Immature natural killer cell (primary cell): ENCODE data around the gene PPP1R14C. TPM values are rescaled to one million over a fixed set of nuclear protein-coding genes. Genes with fewer than 3 reads are reported as not detected.
A peak's percentile ranks its signal among the peaks of the same experiment; 100 is the strongest.
"Not testable (repeated sequence)": the region's sequence is repeated elsewhere in the genome, so short reads cannot be mapped to it uniquely, and the experiment has no call there.

Experiments used
- DNase-seq, 3 donors: peaks; one replicate each; pipeline ENCODE4 v3.0.0; 2022; ENCODE audit warnings: mixed read lengths in 1 of 3
- H3K27ac Mint-ChIP-seq, 6 donors: one replicate each; pipeline ENCODE4 v1.8.0; 2020; ENCODE audit warnings: mixed read lengths in 6 of 6, mild to moderate bottlenecking in 5 of 6, inconsistent platforms in 4 of 6, moderate library complexity in 3 of 6
- H3K27me3 Mint-ChIP-seq, 3 donors: one replicate each; pipeline ENCODE4 v1.8.0; 2020 to 2021; ENCODE audit warnings: low read depth in 3 of 3, mild to moderate bottlenecking in 3 of 3, mixed read lengths in 3 of 3, moderate library complexity in 3 of 3, inconsistent platforms in 1 of 3
- H3K36me3 Mint-ChIP-seq, 3 donors: one replicate each; pipeline ENCODE4 v1.8.0; 2020; ENCODE audit warnings: mixed read lengths in 3 of 3, inconsistent platforms in 2 of 3, mild to moderate bottlenecking in 2 of 3
- H3K4me1 Mint-ChIP-seq, 2 donors: one replicate each; pipeline ENCODE4 v1.8.0; 2020; ENCODE audit warnings: inconsistent platforms in 2 of 2, mild to moderate bottlenecking in 2 of 2, mixed read lengths in 2 of 2, moderate library complexity in 1 of 2
- H3K4me3 Mint-ChIP-seq, 5 donors: one replicate each; pipeline ENCODE4 v1.8.0; 2020; ENCODE audit warnings: mild to moderate bottlenecking in 5 of 5, mixed read lengths in 5 of 5, inconsistent platforms in 3 of 5, moderate library complexity in 3 of 5
- H3K9me3 Mint-ChIP-seq, 6 donors: one replicate each; pipeline ENCODE4 v1.8.0; 2020; ENCODE audit warnings: mild to moderate bottlenecking in 6 of 6, mixed read lengths in 6 of 6, inconsistent platforms in 4 of 6, moderate library complexity in 3 of 6
- polyA plus RNA-seq, 3 donors: library from polyadenylated mRNA; unstranded; fragments of 300-500 nt; fragmentation: Illumina TruSeq; gene quantifications; one replicate each; pipeline ENCODE4 v1.2.3, GENCODE V29; 2021

Gene PPP1R14C
- polyA plus RNA-seq, 3 donors from 2014 or later, result 0.38 TPM; not detected in 2

DNA sequence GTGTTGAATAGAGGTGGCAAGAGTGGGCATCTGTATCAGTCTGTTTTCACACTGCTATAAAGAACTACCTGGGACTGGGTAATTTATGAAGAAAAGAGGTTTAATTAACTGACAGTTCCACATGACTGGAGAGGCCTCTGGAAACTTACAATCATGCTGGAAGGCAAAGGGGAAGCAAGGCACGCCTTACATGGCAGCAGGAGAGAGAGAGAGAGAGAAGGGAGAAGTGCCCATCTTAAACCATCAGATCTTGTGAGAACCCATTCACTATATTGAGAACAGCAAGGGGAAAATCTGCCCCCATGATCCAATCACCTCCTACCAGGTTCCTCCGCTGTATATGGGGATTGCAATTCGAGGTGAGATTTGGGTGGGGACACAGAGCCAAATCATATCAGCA, 18.6 kb upstream of the PPP1R14C start:
- Mint-ChIP-seq H3K27me3 (peaks cover 2 to 18% (median 3%) of the 10 kb centered on the region in 3 donors), H3K27ac (no peak overlapping the region), H3K4me1 (peaks cover 21 to 23% of the 10 kb centered on the region in 2 donors), H3K9me3 (no peaks in the 10 kb centered on the region), H3K36me3 (no peaks in the 10 kb centered on the region), H3K4me3 (no peak overlapping the region)
- no peak for DNase-seq

GRCh38 chr6:150126641-150127291, 16.1 kb upstream of the PPP1R14C start:
- DNase-seq, result no peak
- Mint-ChIP-seq H3K4me1 (peaks cover 9% of the 10 kb centered on the region in 2 donors), H3K9me3 (no peaks in the 10 kb centered on the region), H3K27ac (no peak overlapping the region), H3K4me3 (no peak overlapping the region), H3K27me3 (peaks cover 2 to 18% (median 2%) of the 10 kb centered on the region in 3 donors), H3K36me3 (no peaks in the 10 kb centered on the region)

DNA sequence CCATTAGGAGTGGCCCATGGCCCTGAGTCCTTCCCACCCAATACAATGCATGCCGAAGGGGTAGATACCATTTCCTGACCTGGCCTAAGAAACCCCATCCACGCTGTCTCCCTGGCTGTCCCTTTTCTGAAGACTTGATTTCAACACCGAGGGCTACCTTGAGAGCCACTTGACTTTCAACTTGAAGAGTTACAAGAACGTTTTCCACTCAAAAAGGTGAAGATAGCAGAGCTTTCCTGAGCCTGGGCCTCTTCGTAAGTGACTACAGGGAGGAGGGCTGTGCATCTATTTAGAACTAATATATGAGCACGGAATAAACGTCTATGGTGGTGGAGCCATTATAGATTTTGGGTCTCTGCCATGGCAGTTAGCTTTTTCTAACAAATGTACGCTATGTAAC, 14.4 kb upstream of the PPP1R14C start:
- no peak overlapping the region for H3K27ac Mint-ChIP-seq
- no peaks in the 10 kb centered on the region for H3K36me3 Mint-ChIP-seq
- no peak for DNase-seq
- H3K4me1 Mint-ChIP-seq, result peaks cover 8 to 9% of the 10 kb centered on the region in 2 donors
- peaks cover 1 to 18% (median 4%) of the 10 kb centered on the region in 3 donors for H3K27me3 Mint-ChIP-seq
- H3K9me3 Mint-ChIP-seq, result no peaks in the 10 kb centered on the region
- no peak overlapping the region for H3K4me3 Mint-ChIP-seq

- Mint-ChIP-seq H3K4me3 (no peak overlapping the region), H3K36me3 (no peaks in the 10 kb centered on the region), H3K27me3 (peaks cover 0 to 13% (median 4%) of the 10 kb centered on the region in 3 donors), H3K27ac (no peak overlapping the region), H3K4me1 (no peaks in the 10 kb centered on the region), H3K9me3 (no peaks in the 10 kb centered on the region)
- no peak for DNase-seq
These were observed 13.0 kb upstream of the PPP1R14C start for GRCh38 chr6:150129616-150130505.

DNA sequence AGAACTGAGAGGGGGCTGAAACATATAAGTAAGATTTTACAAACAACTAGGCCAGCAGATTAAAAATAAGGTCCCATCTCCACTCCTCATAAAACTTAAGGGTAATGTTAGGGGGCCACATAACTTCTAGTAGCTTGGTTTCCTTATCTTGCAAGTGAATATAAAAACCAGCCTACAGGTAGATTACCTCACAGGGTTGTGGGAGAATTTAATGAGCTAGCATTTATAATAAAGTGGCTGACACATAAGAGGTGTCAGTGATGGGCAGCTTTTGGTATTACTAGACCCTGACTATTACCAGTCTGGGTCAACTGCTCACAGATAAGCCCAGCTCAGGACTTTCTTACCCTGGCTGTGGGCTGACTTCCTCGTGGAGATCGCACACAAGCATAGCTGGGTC, 9.2 kb upstream of the PPP1R14C start:
- no peak for DNase-seq
- no peak overlapping the region for H3K4me3 Mint-ChIP-seq
- no peaks in the 10 kb centered on the region for H3K36me3 Mint-ChIP-seq
- H3K9me3 Mint-ChIP-seq, result no peaks in the 10 kb centered on the region
- no peak overlapping the region for H3K27ac Mint-ChIP-seq
- H3K27me3 Mint-ChIP-seq, result peaks cover 2 to 7% (median 3%) of the 10 kb centered on the region in 3 donors
- no peaks in the 10 kb centered on the region for H3K4me1 Mint-ChIP-seq

GRCh38 chr6:150134280-150134920, 8.4 kb upstream of the PPP1R14C start:
- H3K27ac Mint-ChIP-seq, result no peak overlapping the region
- no peaks in the 10 kb centered on the region for H3K4me1 Mint-ChIP-seq
- H3K4me3 Mint-ChIP-seq, result no peak overlapping the region
- H3K36me3 Mint-ChIP-seq, result no peaks in the 10 kb centered on the region
- H3K9me3 Mint-ChIP-seq, result no peaks in the 10 kb centered on the region
- DNase-seq, result no peak
- H3K27me3 Mint-ChIP-seq, result peaks cover 2 to 7% (median 4%) of the 10 kb centered on the region in 3 donors

- H3K27ac Mint-ChIP-seq, H3K36me3 Mint-ChIP-seq, H3K4me1 Mint-ChIP-seq, DNase-seq, H3K9me3 Mint-ChIP-seq, H3K4me3 Mint-ChIP-seq: not testable (repeated sequence)
- peaks cover 3 to 19% (median 14%) of the 10 kb centered on the region in 3 donors for H3K27me3 Mint-ChIP-seq
These were observed 5.1 kb upstream of the PPP1R14C start for GRCh38 chr6:150137711-150138110.

- H3K36me3 Mint-ChIP-seq, result no peaks in the 10 kb centered on the region
- peaks cover 6 to 7% of the 10 kb centered on the region in 2 donors for H3K4me1 Mint-ChIP-seq
- no peak for DNase-seq
- H3K4me3 Mint-ChIP-seq, result no peak overlapping the region
- H3K9me3 Mint-ChIP-seq, result no peaks in the 10 kb centered on the region
- no peak overlapping the region for H3K27ac Mint-ChIP-seq
- H3K27me3 Mint-ChIP-seq, result peaks cover 3 to 19% (median 14%) of the 10 kb centered on the region in 3 donors
These were observed 4.2 kb upstream of the PPP1R14C start for GRCh38 chr6:150138638-150139037.

- Mint-ChIP-seq H3K27me3 (peaks cover 5 to 27% (median 17%) of the 10 kb centered on the region in 3 donors), H3K9me3 (no peaks in the 10 kb centered on the region), H3K4me3 (no peak overlapping the region), H3K36me3 (no peaks in the 10 kb centered on the region), H3K27ac (no peak overlapping the region), H3K4me1 (peaks cover 13 to 15% of the 10 kb centered on the region in 2 donors)
- DNase-seq, result no peak
These were observed 3.3 kb upstream of the PPP1R14C start for GRCh38 chr6:150139533-150139932.

GRCh38 chr6:150140236-150140969, 2.4 kb upstream of the PPP1R14C start:
- H3K4me1 Mint-ChIP-seq, result peaks cover 13 to 15% of the 10 kb centered on the region in 2 donors
- no peak overlapping the region for H3K27ac Mint-ChIP-seq
- peak overlapping the region in 1 of 5 donors; percentile 2 for H3K4me3 Mint-ChIP-seq
- H3K9me3 Mint-ChIP-seq, result no peaks in the 10 kb centered on the region
- H3K27me3 Mint-ChIP-seq, result peaks cover 5 to 27% (median 24%) of the 10 kb centered on the region in 3 donors
- H3K36me3 Mint-ChIP-seq, result no peaks in the 10 kb centered on the region
- no peak for DNase-seq

GRCh38 chr6:150142097-150142669, 661 bp upstream of the PPP1R14C start:
- H3K9me3 Mint-ChIP-seq, result peaks cover 0 to 3% (median 0%) of the 10 kb centered on the region in 6 donors
- no peak for DNase-seq
- peak overlapping the region; percentile 67 to 72 (median 71) for H3K4me3 Mint-ChIP-seq

DNA sequence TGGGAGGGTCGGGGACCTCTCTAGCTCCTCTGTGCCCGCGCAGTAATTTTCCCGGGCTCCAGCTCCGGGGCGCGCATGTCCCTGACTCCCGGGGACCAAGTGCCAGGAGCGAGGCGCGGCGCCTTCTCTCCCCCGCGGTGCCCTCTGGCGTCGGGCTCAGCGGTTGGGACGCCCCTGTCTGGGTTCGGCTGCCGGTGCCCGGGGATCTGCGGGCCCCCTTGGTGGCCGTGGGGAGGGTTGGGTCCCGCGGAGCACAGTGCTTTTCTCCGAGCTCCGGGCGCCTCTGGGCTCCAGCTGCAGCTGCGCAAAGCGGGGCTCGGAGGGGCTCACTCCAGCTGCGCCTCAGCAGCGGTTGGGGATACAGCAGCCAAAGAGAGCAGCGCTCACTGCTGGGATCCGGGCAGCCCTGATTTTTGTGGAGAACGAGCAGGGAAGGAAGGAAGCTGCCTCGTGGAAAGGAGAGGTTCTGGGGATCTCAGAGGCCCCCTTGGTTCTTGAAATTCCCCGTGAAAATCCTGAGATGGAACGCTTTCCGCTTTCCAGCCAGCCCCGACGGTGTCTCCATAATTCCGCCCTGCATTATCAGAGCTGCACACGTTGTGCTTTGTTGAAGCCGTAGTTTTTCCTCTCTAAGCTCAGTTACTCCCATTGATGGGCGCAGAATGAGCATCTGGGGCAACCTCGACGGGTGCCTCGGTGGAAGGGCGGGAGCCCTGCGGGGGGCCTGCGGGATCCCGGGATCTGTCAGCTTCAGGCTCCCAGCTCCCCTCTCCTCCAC, 861 bp downstream of the PPP1R14C start:
- H3K36me3 Mint-ChIP-seq, result no peaks in the 10 kb centered on the region
- H3K27ac Mint-ChIP-seq, result no peak overlapping the region
- peaks cover 0 to 3% (median 0%) of the 10 kb centered on the region in 6 donors for H3K9me3 Mint-ChIP-seq

More at GRCh38 chr6:150142097-150142669, 661 bp upstream of the PPP1R14C start:
- no peaks in the 10 kb centered on the region for H3K36me3 Mint-ChIP-seq
- H3K27ac Mint-ChIP-seq, result no peak overlapping the region
- H3K27me3 Mint-ChIP-seq, result peaks cover 7 to 32% (median 24%) of the 10 kb centered on the region in 3 donors
- peaks cover 13 to 15% of the 10 kb centered on the region in 2 donors for H3K4me1 Mint-ChIP-seq

More for the DNA sequence above, 861 bp downstream of the PPP1R14C start:
- Mint-ChIP-seq H3K27me3 (peaks cover 5 to 32% (median 24%) of the 10 kb centered on the region in 3 donors), H3K4me1 (peaks cover 13 to 15% of the 10 kb centered on the region in 2 donors), H3K4me3 (peak overlapping the region; percentile 51 to 75 (median 65))
- DNase-seq, result no peak
